Heart left ventricle (tissue), 16 donors: ENCODE data around the gene MATK. TPM values are rescaled to one million over a fixed set of nuclear protein-coding genes. Genes with fewer than 3 reads are reported as not detected.

Experiments
- ATAC-seq, 4 donors: fragments of 200-7000 bp; cut with Tn5 transposase; one replicate each; pipeline ENCODE4 v1.9.1; 2020 to 2022; ENCODE audit warnings: moderate library complexity in 4 of 4, mild to moderate bottlenecking in 3 of 4, moderate number of reproducible peaks in 1 of 4
- DNase-seq, 5 donors: peaks; one replicate each; pipeline ENCODE4 v3.0.0-alpha.2; 2020
- H3K27ac ChIP-seq, 12 donors: fragments of 200-600 bp; sonication (generic) in 4 of 12; one replicate each; pipeline versions ENCODE4 v1.5.0 to v1.8.0; 2016 to 2022; ENCODE audit warnings: mild to moderate bottlenecking in 2 of 12
- H3K27me3 ChIP-seq, 9 donors: fragments of 200-600 bp; sonication (generic) in 2 of 9; one replicate each; pipeline versions ENCODE4 v1.5.1 to v1.8.0; 2016 to 2022; ENCODE audit warnings: mild to moderate bottlenecking in 3 of 9
- H3K36me3 ChIP-seq, 9 donors: fragments of 200-600 bp; sonication (generic) in 2 of 9; one replicate each; pipeline versions ENCODE4 v1.5.0 to v1.8.0; 2018 to 2022; ENCODE audit warnings: mild to moderate bottlenecking in 2 of 9
- H3K4me1 ChIP-seq, 12 donors: fragments of 200-600 bp; sonication (generic) in 4 of 12; one replicate each; pipeline versions ENCODE4 v1.5.0 to v1.8.0; 2016 to 2022; ENCODE audit warnings: mild to moderate bottlenecking in 3 of 12
- H3K4me3 ChIP-seq, 12 donors: fragments of 200-600 bp; sonication (generic) in 4 of 12; one replicate each; pipeline versions ENCODE4 v1.5.0 to v1.8.0; 2017 to 2022; ENCODE audit warnings: mild to moderate bottlenecking in 9 of 12, moderate library complexity in 4 of 12
- H3K9me3 ChIP-seq, 12 donors: fragments of 200-600 bp; sonication (generic) in 4 of 12; one replicate each; pipeline versions ENCODE4 v1.5.0 to v1.8.0; 2016 to 2022; ENCODE audit warnings: mild to moderate bottlenecking in 1 of 12
- POLR2A ChIP-seq, 2 donors: fragments of 450-650 bp; IDR thresholded peaks; one replicate each; pipeline ENCODE4 v1.6.1; 2017; ENCODE audit warnings: antibody characterized with exemption in 2 of 2, mild to moderate bottlenecking in 2 of 2, moderate library complexity in 2 of 2
- WGBS, 4 donors: extraction: QIAGEN DNeasy Blood & Tissue Kit in 2 of 4; methylation state at CpG; one replicate each; pipeline versions ENCODE4 v1.1.5 to v1.1.7; 2013 to 2018; 5-methylcytosine and 5-hydroxymethylcytosine counted together
- intact Hi-C, 10 donors: fragments of 100-400 bp; cut with DNase I; formaldehyde crosslinking; loops; one replicate each; pipeline versions ENCODE4 v1.11.1 to v1.14.2; 2022
- polyA plus RNA-seq, 2 donors: library from polyadenylated mRNA; stranded (reverse); fragments of 200-250 nt; gene quantifications; one replicate each; pipeline ENCODE4 v1.2.3, GENCODE V29; 2013
- total RNA-seq, 9 donors: library from RNA; depleted of rRNA in 2 of 9; stranded (reverse); fragments of >200 nt in 2 of 9; fragmentation: NEBNext Ultra II Directional in 3 of 9; extraction: Animal tissue kit (Norgen Biotek cat#: 25700) in 3 of 9; gene quantifications; one replicate each; pipeline versions ENCODE4 v1.1.0 to v1.2.4, GENCODE V29; 2016 to 2023
- TF ChIP-seq, protein P1 (sequence below), 12 donors: fragments of 200-600 bp; sonication (generic) in 4 of 12; IDR thresholded peaks; one replicate each; pipeline versions ENCODE4 v1.5.0 to v1.8.0; 2018 to 2022; ENCODE audit warnings: antibody characterized with exemption in 12 of 12, mild to moderate bottlenecking in 5 of 12
- donor health status: ischemic (EF 13 %, LVEDD 7.1; RV severe dilation, severe dysfunction).
- donor health status: healthy with polysubstance abuse.
- donor health status: DM: no; HTN: yes; CAD: no.
- donor health status: DM: no; HTN: no; CAD: no.
- donor health status: ischemic (EF 25% LVEDD 6.9; RV normal size, moderate dysfunction).
- donor health status: ischemic (EF 25% LVEDD 5.7; RV mildly dilated, moderate dysfunction).
- donor health status: healthy.
- donor health status: DM: yes; HTN: yes; CAD: no.
- donor health status: ischemic (EF 35%, LVEDD 5.7; RV mildly dilated, moderate dysfunction).
- donor health status: nonischemic (EF 11% LVEDD 7.7; RV severe dilation, severe dysfunction).
- donor health status: DM: yes; HTN: yes; CAD: no.
- donor health status: PGD.
- donor health status: ischemic (EF 29% LVEDD 5.4; RV normal size, mild dysfunction).
- donor health status: nonischemic (EF 23%, LVEDD 6.1; RV moderate dilation, normal function).

Gene MATK
- total and polyA plus RNA-seq, 11 donors = 0.20 to 8.9 (median 0.70) TPM

DNA sequence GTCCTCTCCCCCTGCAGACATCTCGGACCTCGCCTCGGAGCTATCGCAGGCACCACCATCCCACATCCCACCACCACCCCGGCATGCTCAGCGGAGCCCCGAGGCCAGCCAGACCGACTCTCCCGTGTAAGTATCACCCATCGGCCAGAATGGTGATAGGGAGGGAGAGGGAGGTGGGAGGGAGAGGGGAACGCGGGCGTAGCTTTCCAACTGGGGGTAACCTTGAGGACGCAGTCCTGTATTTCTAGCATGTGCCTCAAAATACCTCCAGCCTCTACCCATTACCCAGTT, 51.9 kb downstream of the MATK start:
- 86 to 91% (median 87%) methylated on average over 14 of the region's 14 CpGs for WGBS, 4 donors

DNA sequence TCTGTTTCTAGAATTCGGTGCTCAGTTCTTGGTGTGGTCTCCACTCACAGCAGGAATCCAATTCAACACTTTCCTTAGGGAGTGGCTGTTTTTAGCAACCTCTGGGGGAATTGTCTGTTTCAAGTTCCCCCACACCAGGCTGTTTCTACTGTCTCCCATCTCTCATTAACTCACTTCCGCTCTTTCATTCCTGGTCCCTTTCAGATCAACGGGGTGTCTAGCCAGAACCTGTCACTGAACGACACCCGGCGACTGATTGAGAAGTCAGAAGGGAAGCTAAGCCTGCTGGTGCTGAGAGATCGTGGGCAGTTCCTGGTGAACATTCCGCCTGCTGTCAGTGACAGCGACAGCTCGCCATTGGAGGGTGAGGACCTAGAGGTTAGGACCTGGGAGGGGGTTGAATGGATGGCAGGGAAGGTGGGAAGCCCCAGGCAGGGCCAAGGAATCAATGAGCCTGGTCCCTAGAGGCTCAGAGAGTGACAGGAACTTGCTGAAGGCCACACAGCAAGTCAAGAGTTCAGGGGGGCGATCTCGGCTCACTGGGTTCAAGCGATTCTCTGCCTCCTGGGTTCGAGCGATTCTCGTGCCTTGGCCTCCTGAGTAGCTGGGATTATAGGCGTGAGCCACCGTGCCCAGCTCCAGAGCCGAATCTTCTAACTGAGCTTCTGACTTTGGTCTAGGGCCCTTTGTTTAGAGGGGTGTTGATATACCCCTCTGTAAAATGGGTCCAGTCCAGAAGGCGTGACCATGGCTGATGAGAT, 52.5 kb downstream of the MATK start:
- no peaks in the 10 kb centered on the region for H3K4me1 ChIP-seq
- intact Hi-C loops = no loop called here
- peaks cover 0 to 6% (median 0%) of the 10 kb centered on the region in 9 donors for H3K27me3 ChIP-seq
- DNase-seq (no peak), ATAC-seq (no peak)
- peaks cover 0 to 5% (median 0%) of the 10 kb centered on the region in 12 donors for H3K9me3 ChIP-seq
- no peak overlapping the region for H3K27ac ChIP-seq
- WGBS, 4 donors = 56 to 59% (median 59%) methylated on average over 17 to 20 of the region's 20 CpGs
- no peaks in the 10 kb centered on the region for H3K36me3 ChIP-seq
- no peak for TF ChIP-seq POLR2A (IDR thresholded peaks at IDR 0.05)
- TF ChIP-seq, protein P1, sequence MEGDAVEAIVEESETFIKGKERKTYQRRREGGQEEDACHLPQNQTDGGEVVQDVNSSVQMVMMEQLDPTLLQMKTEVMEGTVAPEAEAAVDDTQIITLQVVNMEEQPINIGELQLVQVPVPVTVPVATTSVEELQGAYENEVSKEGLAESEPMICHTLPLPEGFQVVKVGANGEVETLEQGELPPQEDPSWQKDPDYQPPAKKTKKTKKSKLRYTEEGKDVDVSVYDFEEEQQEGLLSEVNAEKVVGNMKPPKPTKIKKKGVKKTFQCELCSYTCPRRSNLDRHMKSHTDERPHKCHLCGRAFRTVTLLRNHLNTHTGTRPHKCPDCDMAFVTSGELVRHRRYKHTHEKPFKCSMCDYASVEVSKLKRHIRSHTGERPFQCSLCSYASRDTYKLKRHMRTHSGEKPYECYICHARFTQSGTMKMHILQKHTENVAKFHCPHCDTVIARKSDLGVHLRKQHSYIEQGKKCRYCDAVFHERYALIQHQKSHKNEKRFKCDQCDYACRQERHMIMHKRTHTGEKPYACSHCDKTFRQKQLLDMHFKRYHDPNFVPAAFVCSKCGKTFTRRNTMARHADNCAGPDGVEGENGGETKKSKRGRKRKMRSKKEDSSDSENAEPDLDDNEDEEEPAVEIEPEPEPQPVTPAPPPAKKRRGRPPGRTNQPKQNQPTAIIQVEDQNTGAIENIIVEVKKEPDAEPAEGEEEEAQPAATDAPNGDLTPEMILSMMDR (IDR thresholded peaks at IDR 0.05) = no peak
- no peak overlapping the region for H3K4me3 ChIP-seq

More for the DNA sequence above, 51.9 kb downstream of the MATK start:
- peaks cover 0 to 6% (median 0%) of the 10 kb centered on the region in 9 donors for H3K27me3 ChIP-seq
- no peaks in the 10 kb centered on the region for H3K4me1 ChIP-seq
- ATAC-seq (no peak), DNase-seq (no peak)
- H3K36me3 ChIP-seq = no peaks in the 10 kb centered on the region
- no peak overlapping the region for H3K27ac ChIP-seq
- H3K4me3 ChIP-seq = no peak overlapping the region
- intact Hi-C loops = no loop called here
- TF ChIP-seq POLR2A (IDR thresholded peaks at IDR 0.05) = no peak
- TF ChIP-seq, protein P1 (IDR thresholded peaks at IDR 0.05) = no peak
- peaks cover 0 to 1% (median 0%) of the 10 kb centered on the region in 12 donors for H3K9me3 ChIP-seq

DNA sequence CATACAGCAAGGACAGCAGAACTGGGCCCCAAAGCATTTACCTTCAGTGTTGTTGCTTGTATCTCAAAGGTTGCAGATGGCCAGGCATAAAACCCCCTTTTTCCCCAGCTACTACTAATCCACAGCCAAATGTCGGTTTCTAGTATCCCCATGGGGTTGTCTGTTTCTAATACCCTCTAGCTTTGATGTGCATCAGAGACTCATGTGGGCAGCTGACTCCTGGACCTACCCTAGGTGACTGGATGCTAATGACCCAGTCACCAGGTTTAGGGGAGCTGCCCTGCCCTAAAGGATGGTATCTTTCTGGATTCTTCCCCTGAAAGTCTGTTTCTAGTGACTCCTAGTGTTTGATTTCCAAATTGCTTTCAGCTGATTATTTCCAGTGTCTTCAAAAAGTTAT, 54.1 kb downstream of the MATK start:
- Histone ChIP-seq H3K9me3 (peaks cover 0 to 5% (median 0%) of the 10 kb centered on the region in 12 donors), H3K27me3 (peaks cover 0 to 6% (median 0%) of the 10 kb centered on the region in 9 donors), H3K4me1 (no peaks in the 10 kb centered on the region), H3K27ac (no peak overlapping the region), H3K4me3 (no peak overlapping the region), H3K36me3 (no peaks in the 10 kb centered on the region)
- TF ChIP-seq, protein P1 (IDR thresholded peaks at IDR 0.05) = no peak
- no peak for TF ChIP-seq POLR2A (IDR thresholded peaks at IDR 0.05)
- intact Hi-C loops = no loop called here
- WGBS, 4 donors = 82 to 100% (median 94%) methylated on average over 1 of the region's 1 CpG
- DNase-seq (no peak), ATAC-seq (no peak)

DNA sequence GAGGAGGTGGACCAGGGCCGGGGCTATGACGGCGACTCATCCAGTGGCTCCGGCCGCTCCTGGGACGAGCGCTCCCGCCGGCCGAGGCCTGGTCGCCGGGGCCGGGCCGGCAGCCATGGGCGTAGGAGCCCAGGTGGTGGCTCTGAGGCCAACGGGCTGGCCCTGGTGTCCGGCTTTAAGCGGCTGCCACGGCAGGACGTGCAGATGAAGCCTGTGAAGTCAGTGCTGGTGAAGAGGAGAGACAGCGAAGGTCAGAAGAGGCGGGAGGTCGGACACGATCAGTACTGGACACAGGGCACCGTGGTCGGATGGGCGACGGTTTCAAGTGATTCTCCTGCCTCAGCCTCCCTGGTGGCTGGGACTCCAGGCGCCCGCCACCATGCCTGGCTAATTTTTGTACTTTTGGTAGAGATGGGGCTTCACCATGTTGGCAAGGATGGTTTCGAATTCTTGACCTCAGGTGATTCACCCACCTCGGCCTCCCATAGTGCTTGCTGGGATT, 55.7 kb downstream of the MATK start:
- 91 to 95% (median 92%) methylated on average over 19 to 32 of the region's 32 CpGs for WGBS, 4 donors
- DNase-seq (no peak), ATAC-seq (no peak)
- Histone ChIP-seq H3K9me3 (peaks cover 0 to 5% (median 0%) of the 10 kb centered on the region in 12 donors), H3K4me3 (no peak overlapping the region), H3K36me3 (no peaks in the 10 kb centered on the region), H3K27ac (no peak overlapping the region), H3K27me3 (peaks cover 0 to 6% (median 0%) of the 10 kb centered on the region in 9 donors), H3K4me1 (no peaks in the 10 kb centered on the region)
- intact Hi-C loops = no loop called here
- TF ChIP-seq, protein P1 (IDR thresholded peaks at IDR 0.05) = no peak
- TF ChIP-seq POLR2A (IDR thresholded peaks at IDR 0.05) = no peak

Other genes with a start within 250 kb of the MATK start
- 1 to 10 TPM in 3 of 9 donors, under 1 TPM in 3, not detected in 3; 0.63 to 1.8 (median 0.93) TPM for gene TEKTIP1, start 247.2 kb downstream of the MATK start, total RNA-seq
- not detected for gene TEKTIP1, start 247.2 kb downstream of the MATK start, polyA plus RNA-seq
- 10 to 100 TPM; 15.7 to 62.8 (median 23.4) TPM for gene MFSD12, start 228.8 kb downstream of the MATK start, total RNA-seq
- gene MFSD12, start 228.8 kb downstream of the MATK start, polyA plus RNA-seq = 10 to 100 TPM; 19.0 to 51.8 TPM
- 10 to 100 TPM; 24.8 to 65.6 (median 35.4) TPM for gene HMG20B, start 213.4 kb downstream of the MATK start, total RNA-seq
- 10 to 100 TPM; 48.8 to 68.6 TPM for gene HMG20B, start 213.4 kb downstream of the MATK start, polyA plus RNA-seq
- 1 to 10 TPM in 8 of 9 donors, under 1 TPM in 1; 1.00 to 3.3 (median 2.1) TPM for gene GIPC3, start 200.9 kb downstream of the MATK start, total RNA-seq
- 1 to 10 TPM; 1.2 TPM for gene GIPC3, start 200.9 kb downstream of the MATK start, polyA plus RNA-seq
- gene TBXA2R, start 179.5 kb downstream of the MATK start, total RNA-seq = 1 to 10 TPM; 2.4 to 5.1 (median 2.9) TPM
- gene TBXA2R, start 179.5 kb downstream of the MATK start, polyA plus RNA-seq = 1 to 10 TPM; 1.9 to 2.2 TPM
- gene CACTIN, start 159.6 kb downstream of the MATK start, total RNA-seq = 10 to 100 TPM in 8 of 9 donors, 1 to 10 TPM in 1; 9.8 to 23.4 (median 14.1) TPM
- gene CACTIN, start 159.6 kb downstream of the MATK start, polyA plus RNA-seq = 10 to 100 TPM; 11.9 to 20.4 TPM
- 10 to 100 TPM; 27.8 to 56.6 (median 38.2) TPM for gene PIP5K1C, start 85.9 kb downstream of the MATK start, total RNA-seq
- gene PIP5K1C, start 85.9 kb downstream of the MATK start, polyA plus RNA-seq = 10 to 100 TPM; 23.9 to 31.0 TPM
- gene TJP3, start 78.0 kb downstream of the MATK start, total RNA-seq = under 1 TPM in 2 of 9 donors, not detected in 7; 0.41 to 0.48 TPM
- under 1 TPM in 1 of 2 donors, not detected in 1; 0.06 TPM for gene TJP3, start 78.0 kb downstream of the MATK start, polyA plus RNA-seq
- 10 to 100 TPM in 6 of 9 donors, 1 to 10 TPM in 3; 8.8 to 28.7 (median 13.8) TPM for gene APBA3, start 24.7 kb downstream of the MATK start, total RNA-seq
- 10 to 100 TPM; 11.6 to 22.1 TPM for gene APBA3, start 24.7 kb downstream of the MATK start, polyA plus RNA-seq
- 10 to 100 TPM; 58.9 to 96.9 (median 69.1) TPM for gene MRPL54, start 23.7 kb downstream of the MATK start, total RNA-seq
- 100 to 1,000 TPM in 1 of 2 donors, 10 to 100 TPM in 1; 76.8 to 153 TPM for gene MRPL54, start 23.7 kb downstream of the MATK start, polyA plus RNA-seq
- gene RAX2, start 14.2 kb downstream of the MATK start, total RNA-seq = not detected
- gene RAX2, start 14.2 kb downstream of the MATK start, polyA plus RNA-seq = not detected
- gene ZFR2, start 82.7 kb upstream of the MATK start, total RNA-seq = under 1 TPM in 1 of 9 donors, not detected in 8; 0.16 TPM
- gene ZFR2, start 82.7 kb upstream of the MATK start, polyA plus RNA-seq = under 1 TPM in 1 of 2 donors, not detected in 1; 0.08 TPM
- gene ATCAY, start 94.3 kb upstream of the MATK start, total RNA-seq = not detected
- not detected for gene ATCAY, start 94.3 kb upstream of the MATK start, polyA plus RNA-seq
- 1,000 to 10,000 TPM in 3 of 9 donors, 100 to 1,000 TPM in 6; 347 to 2,001 (median 606) TPM for gene NMRK2, start 146.7 kb upstream of the MATK start, total RNA-seq
- 1,000 to 10,000 TPM in 1 of 2 donors, 100 to 1,000 TPM in 1; 649 to 1,244 TPM for gene NMRK2, start 146.7 kb upstream of the MATK start, polyA plus RNA-seq
- 100 to 1,000 TPM in 4 of 9 donors, 10 to 100 TPM in 5; 70.6 to 200 (median 97.4) TPM for gene DAPK3, start 184.7 kb upstream of the MATK start, total RNA-seq
- 100 to 1,000 TPM; 160 to 252 TPM for gene DAPK3, start 184.7 kb upstream of the MATK start, polyA plus RNA-seq
- gene EEF2, start 199.1 kb upstream of the MATK start, total RNA-seq = 1,000 to 10,000 TPM; 1,373 to 2,686 (median 2,215) TPM
- 1,000 to 10,000 TPM in 1 of 2 donors, 100 to 1,000 TPM in 1; 846 to 1,944 TPM for gene EEF2, start 199.1 kb upstream of the MATK start, polyA plus RNA-seq
- gene PIAS4, start 221.4 kb upstream of the MATK start, total RNA-seq = 10 to 100 TPM; 12.5 to 19.1 (median 15.3) TPM
- gene PIAS4, start 221.4 kb upstream of the MATK start, polyA plus RNA-seq = 10 to 100 TPM; 12.3 to 15.4 TPM